ENCODE measurements around the gene FZR1. TPM values are rescaled to one million over a fixed set of nuclear protein-coding genes. Genes with fewer than 3 reads are reported as not detected.

The FZR1 gene
- total and polyA plus RNA-seq, 2 of the 13 experiments (the other 11 are each of a cell fraction or from before 2014, with no cell fraction given): 29.0 to 30.8 TPM

- peak; percentile 75; the same call in 1 of the 2 replicates for TF ChIP-seq ZSCAN12 (CRISPR knock-in tag; IDR thresholded peaks at IDR 0.05)
- TF ChIP-seq TMF1 (CRISPR knock-in tag; IDR thresholded peaks at IDR 0.05; ENCODE audit: low read depth): peak; percentile 88; the same call in 1 of the 2 replicates
- no peak for TF ChIP-seq ZNF326 (CRISPR knock-in tag; IDR thresholded peaks at IDR 0.05; ENCODE audit: borderline replicate concordance)
- TF ChIP-seq FOXK1 (CRISPR knock-in tag; IDR thresholded peaks at IDR 0.05; ENCODE audit: borderline replicate concordance, low read depth): no peak
- peak; percentile 71; the same call in 1 of the 2 replicates for TF ChIP-seq REPIN1 (CRISPR knock-in tag; IDR thresholded peaks at IDR 0.05; ENCODE audit: borderline replicate concordance, low read depth)
- no peak for TF ChIP-seq ZNF614 (CRISPR knock-in tag; IDR thresholded peaks at IDR 0.05; ENCODE audit: borderline replicate concordance)
- TF ChIP-seq TFAP4 (IDR thresholded peaks at IDR 0.05; ENCODE audit: borderline replicate concordance, low read depth): peak; percentile 58; the same call in 1 of the 2 replicates
- TF ChIP-seq CHD4 (IDR thresholded peaks at IDR 0.05; ENCODE audit: borderline replicate concordance, low read length): no peak
- no peak for TF ChIP-seq MTA3 (CRISPR knock-in tag; IDR thresholded peaks at IDR 0.05)
- peak; percentile 42; the same call in 1 of the 2 replicates for TF ChIP-seq ZNF574 (CRISPR knock-in tag; IDR thresholded peaks at IDR 0.05)
- peak; percentile 89; the same call in 1 of the 2 replicates for TF ChIP-seq ZNF589 (CRISPR knock-in tag; conservative IDR thresholded peaks at IDR 0.05)
- TF ChIP-seq ZNF276 (CRISPR knock-in tag; IDR thresholded peaks at IDR 0.05; ENCODE audit: low read depth): peak; percentile 61; the same call in 1 of the 2 replicates
- no peak for TF ChIP-seq ZBTB46 (CRISPR knock-in tag; IDR thresholded peaks at IDR 0.05; ENCODE audit: borderline replicate concordance)
- TF ChIP-seq BHLHE40 (IDR thresholded peaks at IDR 0.05; ENCODE audit: low read length): peak; percentile 65
- TF ChIP-seq ARID5B (CRISPR knock-in tag; IDR thresholded peaks at IDR 0.05): peak; percentile 26
These were observed 24.6 kb upstream of the FZR1 start (continued) for GRCh38 chr19:3481241-3482090.

All from HepG2 (cell line).